Measurements from ENCODE around the gene ANO6.

Gene ANO6

GRCh38 chr12:45356822-45357538, 141.1 kb downstream of the ANO6 start:
- TF ChIP-seq CTCF (IDR thresholded peaks at IDR 0.05; ENCODE audit: borderline replicate concordance, insufficient read depth, low read depth, low read length): no peak
- H3K4me3 ChIP-seq (ENCODE audit: low read depth, low read length): no peak overlapping the region

GRCh38 chr12:45357539-45358417, 141.9 kb downstream of the ANO6 start:
- TF ChIP-seq CTCF (IDR thresholded peaks at IDR 0.05; ENCODE audit: borderline replicate concordance, insufficient read depth, low read depth, low read length): no peak

GRCh38 chr12:45362291-45362690, 146.4 kb downstream of the ANO6 start:
- TF ChIP-seq CTCF (IDR thresholded peaks at IDR 0.05; ENCODE audit: borderline replicate concordance, insufficient read depth, low read depth, low read length): no peak

More at GRCh38 chr12:45357539-45358417, 141.9 kb downstream of the ANO6 start:
- no peak overlapping the region for H3K4me3 ChIP-seq (ENCODE audit: low read depth, low read length)

GRCh38 chr12:45363903-45364302, 148.0 kb downstream of the ANO6 start:
- TF ChIP-seq CTCF (IDR thresholded peaks at IDR 0.05; ENCODE audit: borderline replicate concordance, insufficient read depth, low read depth, low read length): no peak
- H3K4me3 ChIP-seq (ENCODE audit: low read depth, low read length): no peak overlapping the region

More at GRCh38 chr12:45362291-45362690, 146.4 kb downstream of the ANO6 start:
- no peak overlapping the region for H3K4me3 ChIP-seq (ENCODE audit: low read depth, low read length)

GRCh38 chr12:45368841-45369489, 153.1 kb downstream of the ANO6 start:
- no peak for TF ChIP-seq CTCF (IDR thresholded peaks at IDR 0.05; ENCODE audit: borderline replicate concordance, insufficient read depth, low read depth, low read length)
- H3K4me3 ChIP-seq (ENCODE audit: low read depth, low read length): no peak overlapping the region

- H3K4me3 ChIP-seq (ENCODE audit: low read depth, low read length): no peak overlapping the region
- TF ChIP-seq CTCF (IDR thresholded peaks at IDR 0.05; ENCODE audit: borderline replicate concordance, insufficient read depth, low read depth, low read length): no peak
Measured at GRCh38 chr12:45377815-45378214, 161.9 kb downstream of the ANO6 start.

Data from GM12875 (cell line).